HG03469 (cell line): ENCODE data around the gene LTF.
"Not testable (repeated sequence)": the region's sequence is repeated elsewhere in the genome, so short reads cannot be mapped to it uniquely, and the experiment has no call there.

ENCODE experiments used
- ATAC-seq: cut with Tn5 transposase; IDR thresholded peaks from one replicate; pipeline ENCODE4 v1.9.1; 2021; ENCODE audit warnings: mild to moderate bottlenecking, moderate library complexity, moderate number of reproducible peaks; ENCODE audit not compliant: unreplicated experiment

LTF gene

GRCh38 chr3:46447228-46447985 lies 17.3 kb downstream of the LTF start:
- ATAC-seq: no peak

- no peak for ATAC-seq
Observed at GRCh38 chr3:46442576-46443530, 21.9 kb downstream of the LTF start.

- ATAC-seq: peak; percentile 48
Observed at GRCh38 chr3:46440531-46441294, 24.0 kb downstream of the LTF start.

- ATAC-seq: no peak
Observed at GRCh38 chr3:46438831-46439230, 25.9 kb downstream of the LTF start.

- ATAC-seq: no peak
Observed at GRCh38 chr3:46435081-46435726, 29.5 kb downstream of the LTF start.

GRCh38 chr3:46433841-46434240 lies 30.9 kb downstream of the LTF start:
- no peak for ATAC-seq

- not testable (repeated sequence) for ATAC-seq
Observed at GRCh38 chr3:46433118-46433517, 31.6 kb downstream of the LTF start.

- ATAC-seq: not testable (repeated sequence)
Observed at GRCh38 chr3:46431905-46432304, 32.8 kb downstream of the LTF start.

GRCh38 chr3:46430879-46431278 lies 33.8 kb downstream of the LTF start:
- ATAC-seq: not testable (repeated sequence)

- no peak for ATAC-seq
Observed at GRCh38 chr3:46429671-46430070, 35.0 kb downstream of the LTF start.

- no peak for ATAC-seq
Observed at GRCh38 chr3:46429250-46429649, 35.5 kb downstream of the LTF start.

GRCh38 chr3:46427916-46428833 lies 36.5 kb downstream of the LTF start:
- no peak for ATAC-seq

- ATAC-seq: not testable (repeated sequence)
Observed at GRCh38 chr3:46427404-46427803, 37.3 kb downstream of the LTF start.

GRCh38 chr3:46426476-46426875 lies 38.2 kb downstream of the LTF start:
- not testable (repeated sequence) for ATAC-seq

- no peak for ATAC-seq
Observed at GRCh38 chr3:46423588-46423987, 41.1 kb downstream of the LTF start.

GRCh38 chr3:46422617-46423016 lies 42.1 kb downstream of the LTF start:
- no peak for ATAC-seq

- no peak for ATAC-seq
Observed at GRCh38 chr3:46420931-46421330, 43.8 kb downstream of the LTF start.

- ATAC-seq: no peak
Observed at GRCh38 chr3:46419816-46420215, 44.9 kb downstream of the LTF start.

GRCh38 chr3:46417841-46418611 lies 46.7 kb downstream of the LTF start:
- ATAC-seq: no peak
